Gastroesophageal sphincter (tissue), 4 donors: Measurements from ENCODE around the gene CLCN2. TPM values are rescaled to one million over a fixed set of nuclear protein-coding genes. Genes with fewer than 3 reads are reported as not detected.

ENCODE experiments used
- ATAC-seq: fragments of 150-250 bp; one replicate; pipeline ENCODE4 v1.9.1; 2016; ENCODE audit warnings: mild to moderate bottlenecking, moderate library complexity
- H3K27ac ChIP-seq, 4 donors: fragments of 200-600 bp; sonication (generic) in 3 of 4; 1 replicate in 3 of 4; 2 replicates in 1 of 4; pipeline ENCODE4 v1.5.1; 2016 to 2019
- H3K27me3 ChIP-seq: fragments of 200-600 bp; sonication (generic); one replicate; pipeline ENCODE4 v1.5.1; 2019
- H3K36me3 ChIP-seq, 2 donors: fragments of 200-600 bp; sonication (generic); one replicate each; pipeline ENCODE4 v1.5.1; 2019; ENCODE audit warnings: control low read depth in 1 of 2
- H3K4me1 ChIP-seq, 3 donors: fragments of 200-600 bp; sonication (generic); 1 replicate in 2 of 3; 2 replicates in 1 of 3; pipeline ENCODE4 v1.5.1; 2016 to 2019; ENCODE audit warnings: control low read depth in 2 of 3
- H3K4me3 ChIP-seq, 2 donors: fragments of 200-600 bp; sonication (generic); one replicate each; pipeline ENCODE4 v1.5.1; 2019; ENCODE audit warnings: mild to moderate bottlenecking in 1 of 2, moderate library complexity in 1 of 2
- H3K9me3 ChIP-seq, 3 donors: fragments of 200-600 bp; sonication (generic); one replicate each; pipeline ENCODE4 v1.5.1; 2017 to 2019; ENCODE audit warnings: control low read depth in 2 of 3
- EP300 ChIP-seq: sonication (generic); formaldehyde crosslinking; IDR thresholded peaks from one replicate; pipeline ENCODE4 v1.6.1; 2017; ENCODE audit warnings: antibody characterized with exemption, mild to moderate bottlenecking
- POLR2A ChIP-seq, 2 donors: fragments of 450-650 bp; IDR thresholded peaks; one replicate each; pipeline ENCODE4 v1.6.1; 2017; ENCODE audit warnings: antibody characterized with exemption in 2 of 2, mild to moderate bottlenecking in 2 of 2, moderate library complexity in 1 of 2
- POLR2AphosphoS5 ChIP-seq: sonication (generic); formaldehyde crosslinking; IDR thresholded peaks from one replicate; pipeline ENCODE4 v1.6.1; 2017; ENCODE audit warnings: antibody characterized with exemption
- WGBS, 2 donors: methylation state at CpG; one replicate each; pipeline ENCODE4 v1.1.5; 2018; ENCODE audit warnings: low coverage in 1 of 2; 5-methylcytosine and 5-hydroxymethylcytosine counted together
- total RNA-seq, 4 donors: library from RNA; depleted of rRNA; stranded (reverse); fragments of >200 nt; gene quantifications; one replicate each; pipeline ENCODE4 v1.1.0, GENCODE V29; 2016
- TF ChIP-seq, protein P1 (sequence below), 4 experiments: fragments of 200-600 bp in 2 of 4; fragments of 450-650 bp in 2 of 4; sonication (generic) in 1 of 4; IDR thresholded peaks; one replicate each; pipeline ENCODE4 v1.5.1; 2017 to 2019; ENCODE audit warnings: antibody characterized with exemption in 4 of 4, mild to moderate bottlenecking in 2 of 4, moderate library complexity in 2 of 4

CLCN2 gene
- total RNA-seq, 4 donors from 2014 or later, result 2.0 to 6.8 (median 2.3) TPM

DNA sequence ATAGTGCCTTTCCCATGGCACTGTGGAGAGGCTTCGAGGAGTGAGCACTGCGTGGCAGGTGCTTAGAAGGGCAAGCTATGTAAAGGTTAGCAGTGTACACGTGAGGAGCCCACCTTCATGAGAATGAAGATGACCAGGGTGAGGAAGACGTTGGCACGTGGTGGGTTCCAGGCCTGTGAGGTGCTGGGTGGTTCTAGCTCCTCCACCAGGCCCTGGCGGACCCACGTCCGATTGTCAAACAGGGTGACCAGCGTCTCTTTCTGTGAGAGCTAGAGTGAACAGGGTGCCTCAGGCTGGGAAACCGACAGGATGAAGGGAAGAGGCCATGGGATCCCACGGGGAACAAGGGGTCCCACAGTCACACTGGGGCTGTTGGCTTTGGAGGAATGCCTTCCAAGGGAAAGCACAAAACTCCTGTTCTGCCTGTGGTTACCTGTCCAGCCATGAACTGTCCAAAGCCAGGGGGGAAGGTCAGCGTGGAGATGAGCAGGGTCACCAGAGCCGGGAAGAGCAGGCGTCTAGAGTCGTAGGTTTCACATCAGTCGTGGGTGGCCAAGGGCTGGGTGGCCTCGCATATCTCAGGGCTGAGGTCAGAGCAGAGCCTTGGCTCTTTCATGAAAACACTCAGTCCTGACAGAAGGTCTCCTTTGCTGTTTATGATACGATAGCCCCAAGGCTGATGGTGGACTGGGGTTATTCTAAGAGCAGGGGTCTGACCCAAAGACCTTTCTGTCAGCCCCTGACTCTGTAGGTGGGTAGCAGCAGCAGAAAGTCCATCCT lies 6.0 kb downstream of the CLCN2 start:
- Histone ChIP-seq H3K9me3 (no peaks in the 10 kb centered on the region), H3K27me3 (no peaks in the 10 kb centered on the region), H3K4me3 (no peak overlapping the region), H3K36me3 (peaks cover 0 to 51% of the 10 kb centered on the region in 2 donors), H3K4me1 (peaks cover 0 to 38% (median 2%) of the 10 kb centered on the region in 3 donors), H3K27ac (no peak overlapping the region)
- peak; percentile 23 for ATAC-seq
- TF ChIP-seq POLR2AphosphoS5, result no peak
- no peak for TF ChIP-seq EP300
- TF ChIP-seq, protein P1, sequence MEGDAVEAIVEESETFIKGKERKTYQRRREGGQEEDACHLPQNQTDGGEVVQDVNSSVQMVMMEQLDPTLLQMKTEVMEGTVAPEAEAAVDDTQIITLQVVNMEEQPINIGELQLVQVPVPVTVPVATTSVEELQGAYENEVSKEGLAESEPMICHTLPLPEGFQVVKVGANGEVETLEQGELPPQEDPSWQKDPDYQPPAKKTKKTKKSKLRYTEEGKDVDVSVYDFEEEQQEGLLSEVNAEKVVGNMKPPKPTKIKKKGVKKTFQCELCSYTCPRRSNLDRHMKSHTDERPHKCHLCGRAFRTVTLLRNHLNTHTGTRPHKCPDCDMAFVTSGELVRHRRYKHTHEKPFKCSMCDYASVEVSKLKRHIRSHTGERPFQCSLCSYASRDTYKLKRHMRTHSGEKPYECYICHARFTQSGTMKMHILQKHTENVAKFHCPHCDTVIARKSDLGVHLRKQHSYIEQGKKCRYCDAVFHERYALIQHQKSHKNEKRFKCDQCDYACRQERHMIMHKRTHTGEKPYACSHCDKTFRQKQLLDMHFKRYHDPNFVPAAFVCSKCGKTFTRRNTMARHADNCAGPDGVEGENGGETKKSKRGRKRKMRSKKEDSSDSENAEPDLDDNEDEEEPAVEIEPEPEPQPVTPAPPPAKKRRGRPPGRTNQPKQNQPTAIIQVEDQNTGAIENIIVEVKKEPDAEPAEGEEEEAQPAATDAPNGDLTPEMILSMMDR (IDR thresholded peaks at IDR 0.05), result no peak
- no peak for TF ChIP-seq POLR2A (IDR thresholded peaks at IDR 0.05)
- WGBS, 2 donors, result 68 to 73% methylated on average over 4 to 6 of the region's 18 CpGs

DNA sequence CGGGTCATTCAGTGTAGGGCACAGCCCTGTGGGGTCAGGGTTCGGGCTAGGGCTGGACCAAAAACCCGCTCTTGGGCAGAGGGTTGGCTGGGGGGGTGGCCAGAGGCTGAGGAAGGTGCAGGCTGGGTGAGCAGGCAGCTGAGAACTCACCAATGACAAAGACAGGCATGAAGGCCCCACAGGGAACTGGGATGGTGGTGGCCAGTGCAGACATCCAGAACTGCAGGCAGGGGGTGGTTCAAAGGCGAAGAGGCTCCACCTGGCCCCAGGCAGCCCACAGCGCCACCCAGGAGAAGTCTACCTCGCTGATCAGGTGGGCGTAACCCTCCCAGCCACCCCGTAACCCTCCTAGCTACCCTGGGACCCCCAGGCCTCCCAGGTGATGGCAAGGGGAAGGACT lies 6.7 kb downstream of the CLCN2 start:
- Histone ChIP-seq H3K9me3 (no peaks in the 10 kb centered on the region), H3K36me3 (peaks cover 0 to 51% of the 10 kb centered on the region in 2 donors), H3K27ac (no peak overlapping the region), H3K4me3 (no peak overlapping the region), H3K4me1 (peaks cover 0 to 37% (median 0%) of the 10 kb centered on the region in 3 donors), H3K27me3 (no peaks in the 10 kb centered on the region)
- WGBS, 2 donors, result 64 to 70% methylated on average over 3 to 7 of the region's 8 CpGs
- TF ChIP-seq POLR2A (IDR thresholded peaks at IDR 0.05), result no peak
- TF ChIP-seq, protein P1 (IDR thresholded peaks at IDR 0.05), result no peak
- TF ChIP-seq POLR2AphosphoS5, result no peak
- no peak for TF ChIP-seq EP300
- ATAC-seq, result no peak

DNA sequence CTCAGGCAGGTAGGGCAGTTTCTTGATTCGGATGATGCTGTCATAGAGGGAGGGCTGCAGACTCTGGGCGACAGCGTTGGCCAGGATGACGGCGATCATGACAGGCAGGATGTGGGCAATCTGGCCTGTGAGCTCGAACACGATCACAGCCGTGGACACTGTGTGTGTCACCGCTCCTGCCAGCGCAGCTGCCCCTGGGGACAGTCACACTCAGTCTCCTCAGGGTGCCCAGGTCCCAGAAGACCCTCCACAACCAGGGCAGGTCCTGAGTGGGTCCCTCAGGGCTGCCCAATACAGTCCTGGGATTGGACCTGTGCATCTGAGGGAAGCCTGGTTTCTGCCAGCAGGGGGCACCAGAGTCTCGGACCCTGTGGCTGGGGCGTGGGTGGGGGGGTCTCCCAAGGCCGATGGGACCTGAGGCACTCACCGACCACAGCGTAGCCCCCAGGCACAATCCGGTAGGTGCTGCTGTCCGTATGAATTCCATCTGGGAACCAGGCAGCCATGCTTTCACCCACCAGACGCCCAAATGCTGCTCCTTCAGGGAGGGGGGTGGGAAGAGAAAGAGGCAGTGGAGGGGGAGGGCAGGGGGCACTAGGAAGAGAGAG lies 7.2 kb downstream of the CLCN2 start:
- no peaks in the 10 kb centered on the region for H3K9me3 ChIP-seq
- WGBS, 2 donors, result 60% methylated on average over 2 of the region's 18 CpGs; no CpG with 5 or more reads in 1 of the 2 donors
- no peak overlapping the region for H3K4me3 ChIP-seq
- peak; percentile 25 for ATAC-seq
- TF ChIP-seq EP300 (no peak), POLR2A (IDR thresholded peaks at IDR 0.05) (no peak), POLR2AphosphoS5 (no peak)
- TF ChIP-seq, protein P1 (IDR thresholded peaks at IDR 0.05), result peak in 3 of 4 experiments; percentile 45 to 77 (median 58)
- no peaks in the 10 kb centered on the region for H3K27me3 ChIP-seq
- H3K27ac ChIP-seq, result no peak overlapping the region
- H3K36me3 ChIP-seq, result peaks cover 0 to 51% of the 10 kb centered on the region in 2 donors
- H3K4me1 ChIP-seq, result peaks cover 0 to 31% (median 0%) of the 10 kb centered on the region in 3 donors

DNA sequence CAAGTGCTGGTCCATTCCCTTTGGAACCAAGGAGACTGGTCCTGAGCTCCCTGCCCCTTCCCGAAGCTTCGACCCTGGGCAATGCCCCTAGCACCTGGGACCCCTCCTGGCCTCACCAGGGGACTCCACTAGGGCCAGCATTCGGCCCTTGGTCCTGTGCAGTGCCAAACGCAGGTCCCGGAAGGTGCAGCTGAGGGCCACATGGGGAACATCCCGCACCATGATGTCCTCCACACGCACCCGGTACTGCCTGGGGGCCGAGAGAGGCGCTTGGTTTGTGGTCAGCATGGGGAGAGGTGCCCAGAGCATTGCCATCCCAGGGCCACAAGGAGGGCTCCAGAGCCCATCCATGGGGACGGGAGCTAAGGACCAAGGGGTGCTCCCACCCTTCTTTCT lies 7.9 kb downstream of the CLCN2 start:
- Histone ChIP-seq H3K27ac (no peak overlapping the region), H3K4me3 (no peak overlapping the region), H3K27me3 (no peaks in the 10 kb centered on the region), H3K36me3 (peaks cover 0 to 50% of the 10 kb centered on the region in 2 donors), H3K9me3 (no peaks in the 10 kb centered on the region), H3K4me1 (peaks cover 0 to 25% (median 0%) of the 10 kb centered on the region in 3 donors)
- no peak for TF ChIP-seq POLR2AphosphoS5
- TF ChIP-seq, protein P1 (IDR thresholded peaks at IDR 0.05), result no peak
- TF ChIP-seq POLR2A (IDR thresholded peaks at IDR 0.05), result no peak
- no peak for TF ChIP-seq EP300
- WGBS, 2 donors, result no CpG with 5 or more reads among the region's 11 CpGs
- no peak for ATAC-seq
